Astrocyte of the spinal cord (primary cell): ENCODE data around the gene ATP6V0A4.

Experiments
- DNase-seq: peaks from one replicate; pipeline ENCODE4 v3.0.0; 2011; ENCODE audit warnings: low read depth, low spot score
- H3K4me3 ChIP-seq: 2 replicates; pipeline ENCODE4 v1.5.1; 2011; ENCODE audit warnings: low read depth, mild to moderate bottlenecking, low read length, moderate library complexity
- CTCF ChIP-seq: IDR thresholded peaks from 2 replicates; pipeline ENCODE4 v1.5.1; 2012; ENCODE audit warnings: low read depth, mild to moderate bottlenecking, low read length, inconsistent platforms
- in situ Hi-C: cut with HindIII; loops from 2 replicates; pipeline ENCODE4 v1.10.0; 2017; ENCODE audit warnings: low sequenced_read_pairs

Gene ATP6V0A4

GRCh38 chr7:138663725-138664710 lies 134.0 kb downstream of the ATP6V0A4 start:
- DNase-seq, result peak; percentile 6
- no peak for TF ChIP-seq CTCF
- in situ Hi-C loops, result no loop called here
- peak overlapping the region; percentile 27 for H3K4me3 ChIP-seq

GRCh38 chr7:138662991-138663320 lies 135.0 kb downstream of the ATP6V0A4 start:
- no peak for TF ChIP-seq CTCF
- H3K4me3 ChIP-seq, result no peak overlapping the region
- in situ Hi-C loops, result no loop called here
- no peak for DNase-seq

GRCh38 chr7:138662076-138662990 lies 135.7 kb downstream of the ATP6V0A4 start:
- DNase-seq, result no peak
- H3K4me3 ChIP-seq, result no peak overlapping the region
- in situ Hi-C loops, result no loop called here
- no peak for TF ChIP-seq CTCF

- in situ Hi-C loops, result no loop called here
- no peak for TF ChIP-seq CTCF
- no peak overlapping the region for H3K4me3 ChIP-seq
- no peak for DNase-seq
Measured at GRCh38 chr7:138661069-138661635, 136.8 kb downstream of the ATP6V0A4 start.

GRCh38 chr7:138658889-138659288 lies 139.1 kb downstream of the ATP6V0A4 start:
- no peak overlapping the region for H3K4me3 ChIP-seq
- in situ Hi-C loops, result no loop called here
- no peak for DNase-seq
- no peak for TF ChIP-seq CTCF

- no peak for TF ChIP-seq CTCF
- in situ Hi-C loops, result no loop called here
- no peak for DNase-seq
- no peak overlapping the region for H3K4me3 ChIP-seq
Measured at GRCh38 chr7:138657854-138658386, 140.1 kb downstream of the ATP6V0A4 start.
